Omental fat pad (tissue), 4 donors: ENCODE measurements around the gene CYP2W1. TPM values are rescaled to one million over a fixed set of nuclear protein-coding genes. Genes with fewer than 3 reads are reported as not detected.
"Not testable (repeated sequence)": the region's sequence is repeated elsewhere in the genome, so short reads cannot be mapped to it uniquely, and the experiment has no call there.

Source experiments
- ATAC-seq: fragments of 150-250 bp; one replicate; pipeline ENCODE4 v1.9.1; 2016; ENCODE audit warnings: mild to moderate bottlenecking, moderate library complexity; ENCODE audit not compliant: low FRiP score
- DNase-seq: peaks from one replicate; pipeline ENCODE4 v3.0.0-alpha.2; 2019; ENCODE audit warnings: low spot score
- CTCF ChIP-seq, 3 donors: fragments of 450-650 bp; IDR thresholded peaks; one replicate each; pipeline ENCODE4 v1.5.1; 2016 to 2017; ENCODE audit warnings: antibody characterized with exemption in 3 of 3, mild to moderate bottlenecking in 3 of 3, moderate library complexity in 2 of 3
- total RNA-seq, 4 donors: library from RNA; depleted of rRNA; stranded (reverse); fragments of >200 nt; gene quantifications; one replicate each; pipeline ENCODE4 v1.1.0, GENCODE V29; 2016

Gene CYP2W1
- total RNA-seq, 4 donors from 2014 or later = not detected

GRCh38 chr7:938546-939185 lies 44.3 kb upstream of the CYP2W1 start:
- DNase-seq (no peak), ATAC-seq (no peak)
- TF ChIP-seq CTCF (IDR thresholded peaks at IDR 0.05) = no peak

GRCh38 chr7:939843-940242 lies 43.1 kb upstream of the CYP2W1 start:
- DNase-seq (no peak), ATAC-seq (no peak)
- TF ChIP-seq CTCF (IDR thresholded peaks at IDR 0.05) = no peak

GRCh38 chr7:940599-941408 lies 42.2 kb upstream of the CYP2W1 start:
- TF ChIP-seq CTCF (IDR thresholded peaks at IDR 0.05) = no peak
- ATAC-seq = no peak
- DNase-seq = no peak

GRCh38 chr7:943793-944192 lies 39.2 kb upstream of the CYP2W1 start:
- not testable (repeated sequence) for ATAC-seq

GRCh38 chr7:944744-945143 lies 38.2 kb upstream of the CYP2W1 start:
- DNase-seq (no peak), ATAC-seq (no peak)
- no peak for TF ChIP-seq CTCF (IDR thresholded peaks at IDR 0.05)

More at GRCh38 chr7:943793-944192, 39.2 kb upstream of the CYP2W1 start:
- not testable (repeated sequence) for DNase-seq

GRCh38 chr7:945147-945555 lies 37.8 kb upstream of the CYP2W1 start:
- no peak for TF ChIP-seq CTCF (IDR thresholded peaks at IDR 0.05)
- no peak for DNase-seq
- ATAC-seq = peak; percentile 11

GRCh38 chr7:945556-946255 lies 37.3 kb upstream of the CYP2W1 start:
- ATAC-seq = no peak
- no peak for DNase-seq

More at GRCh38 chr7:945556-946255, 37.3 kb upstream of the CYP2W1 start:
- TF ChIP-seq CTCF (IDR thresholded peaks at IDR 0.05) = no peak
